ELR (cell line): ENCODE data around the gene SMAD4.
"Not testable (repeated sequence)": the region's sequence is repeated elsewhere in the genome, so short reads cannot be mapped to it uniquely, and the experiment has no call there.

Experiments used
- DNase-seq: peaks from one replicate; pipeline ENCODE4 v3.0.0-alpha.2; 2015; ENCODE audit warnings: low read depth

SMAD4 gene

GRCh38 chr18:51070545-51070944 lies 40.5 kb downstream of the SMAD4 start:
- peak; percentile 90 for DNase-seq

- no peak for DNase-seq
These were observed 42.7 kb downstream of the SMAD4 start for GRCh38 chr18:51072586-51073313.

GRCh38 chr18:51074605-51075004 lies 44.6 kb downstream of the SMAD4 start:
- DNase-seq, result no peak

GRCh38 chr18:51076503-51076902 lies 46.5 kb downstream of the SMAD4 start:
- DNase-seq, result no peak

- peak; percentile 70 for DNase-seq
These were observed 47.2 kb downstream of the SMAD4 start for GRCh38 chr18:51077217-51077616.

- DNase-seq, result no peak
These were observed 48.0 kb downstream of the SMAD4 start for GRCh38 chr18:51078026-51078425.

GRCh38 chr18:51082571-51083267 lies 52.7 kb downstream of the SMAD4 start:
- no peak for DNase-seq

- DNase-seq, result no peak
These were observed 53.4 kb downstream of the SMAD4 start for GRCh38 chr18:51083398-51083797.

GRCh38 chr18:51088410-51088809 lies 58.4 kb downstream of the SMAD4 start:
- no peak for DNase-seq

GRCh38 chr18:51089691-51090090 lies 59.7 kb downstream of the SMAD4 start:
- no peak for DNase-seq

GRCh38 chr18:51091270-51091669 lies 61.3 kb downstream of the SMAD4 start:
- no peak for DNase-seq

GRCh38 chr18:51092117-51092516 lies 62.1 kb downstream of the SMAD4 start:
- no peak for DNase-seq

GRCh38 chr18:51092967-51093366 lies 63.0 kb downstream of the SMAD4 start:
- not testable (repeated sequence) for DNase-seq

- no peak for DNase-seq
These were observed 67.2 kb downstream of the SMAD4 start for GRCh38 chr18:51097021-51097822.

- no peak for DNase-seq
These were observed 68.1 kb downstream of the SMAD4 start for GRCh38 chr18:51098082-51098481.

GRCh38 chr18:51098513-51098912 lies 68.5 kb downstream of the SMAD4 start:
- no peak for DNase-seq

- DNase-seq, result no peak
These were observed 70.5 kb downstream of the SMAD4 start for GRCh38 chr18:51100385-51101120.

GRCh38 chr18:51107082-51107481 lies 77.1 kb downstream of the SMAD4 start:
- no peak for DNase-seq

GRCh38 chr18:51107598-51108305 lies 77.7 kb downstream of the SMAD4 start:
- peak; percentile 36 for DNase-seq

GRCh38 chr18:51108330-51108729 lies 78.3 kb downstream of the SMAD4 start:
- no peak for DNase-seq

GRCh38 chr18:51110073-51110797 lies 80.2 kb downstream of the SMAD4 start:
- DNase-seq, result peak; percentile 52
